Measurements from ENCODE around the gene PYCARD.
"Not testable (repeated sequence)": the region's sequence is repeated elsewhere in the genome, so short reads cannot be mapped to it uniquely, and the experiment has no call there.

The PYCARD gene

DNA sequence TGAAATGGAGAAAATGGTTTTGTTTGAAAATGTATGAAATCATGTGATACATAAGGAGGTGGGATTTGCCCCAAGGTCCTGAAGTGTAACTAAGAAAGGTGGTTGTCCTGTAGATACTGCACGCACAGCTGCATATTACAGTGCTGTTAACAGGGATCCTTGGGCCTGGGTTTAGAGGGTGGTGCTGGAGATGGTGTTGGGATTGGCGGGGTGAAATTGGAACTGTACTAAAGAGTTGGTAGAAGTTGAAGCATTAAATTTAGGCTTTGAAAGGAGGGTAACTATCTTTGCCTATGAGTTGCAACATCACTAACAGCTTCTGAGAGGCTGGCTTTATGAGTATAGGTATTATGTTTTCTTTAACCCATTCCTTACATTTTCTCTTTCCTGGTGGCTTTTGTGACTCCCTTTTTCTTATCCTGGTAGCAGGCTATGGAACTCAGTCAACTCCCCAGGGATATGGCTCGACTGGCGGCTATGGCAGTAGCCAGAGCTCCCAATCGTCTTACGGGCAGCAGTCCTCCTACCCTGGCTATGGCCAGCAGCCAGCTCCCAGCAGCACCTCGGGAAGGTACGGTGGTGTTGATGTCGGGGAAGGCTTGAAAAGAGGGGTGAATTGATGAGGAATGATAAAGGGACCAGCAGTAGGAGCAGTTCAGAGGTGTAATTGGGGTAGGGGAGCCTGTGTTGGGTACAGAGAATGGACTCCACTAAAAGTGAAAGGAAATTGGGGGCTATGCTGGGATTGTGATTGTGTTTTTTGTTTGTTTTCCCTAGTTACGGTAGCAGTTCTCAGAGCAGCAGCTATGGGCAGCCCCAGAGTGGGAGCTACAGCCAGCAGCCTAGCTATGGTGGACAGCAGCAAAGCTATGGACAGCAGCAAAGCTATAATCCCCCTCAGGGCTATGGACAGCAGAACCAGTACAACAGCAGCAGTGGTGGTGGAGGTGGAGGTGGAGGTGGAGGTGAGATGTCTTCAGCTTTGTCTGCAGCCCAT is 18.8 kb downstream of the PYCARD start:
- H3K4me1 ChIP-seq (ENCODE audit: insufficient read depth, insufficient read length) = peaks cover 10% of the 10 kb centered on the region
- peak overlapping the region; percentile 19 for H3K4me3 ChIP-seq (ENCODE audit: insufficient read length, low read depth)
- no peaks in the 10 kb centered on the region for H3K9me3 ChIP-seq (ENCODE audit: insufficient read depth, low read length)
- H3K9ac ChIP-seq (ENCODE audit: insufficient read length, low read depth) = peak overlapping the region; percentile 29
- no peaks in the 10 kb centered on the region for H3K27me3 ChIP-seq (ENCODE audit: insufficient read depth, insufficient read length)
- H3K36me3 ChIP-seq (ENCODE audit: insufficient read depth, insufficient read length, low read length) = peaks cover 81% of the 10 kb centered on the region
- TF ChIP-seq SUZ12 (IDR thresholded peaks at IDR 0.05; ENCODE audit: extremely low read depth, insufficient read depth, insufficient read length) = no peak
- TF ChIP-seq YY1 (IDR thresholded peaks at IDR 0.05; ENCODE audit: insufficient read depth, insufficient read length) = no peak
- TF ChIP-seq ZNF274 (IDR thresholded peaks at IDR 0.05; ENCODE audit: low read depth, low read length) = no peak
- no peak for DNase-seq (ENCODE audit: low read depth, low spot score)

DNA sequence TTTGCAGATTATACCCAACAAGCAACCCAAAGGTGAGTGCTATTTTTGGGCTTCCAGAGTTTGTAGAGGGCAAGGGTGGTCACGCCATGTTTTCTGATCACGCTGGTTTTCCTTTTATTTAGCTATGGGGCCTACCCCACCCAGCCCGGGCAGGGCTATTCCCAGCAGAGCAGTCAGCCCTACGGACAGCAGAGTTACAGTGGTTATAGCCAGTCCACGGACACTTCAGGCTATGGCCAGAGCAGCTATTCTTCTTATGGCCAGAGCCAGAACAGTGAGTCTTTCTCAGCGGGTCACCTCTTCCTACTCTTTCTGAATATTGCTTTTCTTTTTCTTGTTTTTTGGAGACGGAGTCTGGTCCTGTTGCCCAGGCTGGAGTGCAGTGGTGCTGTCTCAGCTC is 20.2 kb downstream of the PYCARD start:
- H3K27me3 ChIP-seq (ENCODE audit: insufficient read depth, insufficient read length) = no peaks in the 10 kb centered on the region
- peaks cover 11% of the 10 kb centered on the region for H3K4me1 ChIP-seq (ENCODE audit: insufficient read depth, insufficient read length)
- H3K4me3 ChIP-seq (ENCODE audit: insufficient read length, low read depth) = peak overlapping the region; percentile 97
- no peaks in the 10 kb centered on the region for H3K9me3 ChIP-seq (ENCODE audit: insufficient read depth, low read length)
- H3K9ac ChIP-seq (ENCODE audit: insufficient read length, low read depth) = peak overlapping the region; percentile 77
- H3K36me3 ChIP-seq (ENCODE audit: insufficient read depth, insufficient read length, low read length) = peaks cover 68% of the 10 kb centered on the region
- TF ChIP-seq YY1 (IDR thresholded peaks at IDR 0.05; ENCODE audit: insufficient read depth, insufficient read length) (no peak), ZNF274 (IDR thresholded peaks at IDR 0.05; ENCODE audit: low read depth, low read length) (no peak), SUZ12 (IDR thresholded peaks at IDR 0.05; ENCODE audit: extremely low read depth, insufficient read depth, insufficient read length) (no peak)
- DNase-seq (ENCODE audit: low read depth, low spot score) = no peak

DNA sequence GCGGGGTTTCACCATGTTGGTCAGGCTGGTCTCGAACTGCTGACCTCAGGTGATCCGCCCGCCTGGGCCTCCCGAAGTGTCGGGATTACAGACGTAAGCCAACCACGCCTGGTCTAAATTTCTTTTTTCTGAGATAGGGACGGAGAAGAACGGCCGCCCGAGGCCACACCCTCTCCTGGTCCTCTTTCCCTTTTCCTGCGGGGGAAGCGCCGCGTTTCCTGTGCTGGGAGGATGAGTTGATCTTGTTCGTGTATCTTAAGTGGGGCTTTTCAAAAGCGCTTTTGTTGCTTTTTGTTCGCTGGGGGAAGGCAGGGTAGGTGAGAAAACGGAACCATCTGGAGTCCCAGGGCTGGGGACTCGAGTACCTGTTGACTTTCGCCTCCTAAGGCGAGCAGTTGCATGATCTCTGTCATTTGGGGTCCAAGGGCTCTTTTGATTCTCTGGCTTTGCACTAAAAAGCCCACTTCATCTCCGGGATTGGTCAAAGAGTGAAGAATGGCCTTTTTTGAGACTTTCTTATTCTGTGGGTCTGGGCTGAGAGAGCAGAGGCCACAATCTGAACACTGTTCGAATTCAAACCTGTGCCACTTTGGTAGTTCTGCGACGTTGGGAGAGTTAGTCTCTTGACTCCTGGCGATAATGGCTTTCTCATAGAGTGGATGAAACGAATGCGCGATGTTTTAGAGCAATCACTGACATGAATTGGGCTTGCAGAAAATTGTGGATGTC is 21.3 kb downstream of the PYCARD start:
- Histone ChIP-seq H3K27me3 (ENCODE audit: insufficient read depth, insufficient read length) (no peaks in the 10 kb centered on the region), H3K4me1 (ENCODE audit: insufficient read depth, insufficient read length) (peaks cover 11% of the 10 kb centered on the region), H3K9ac (ENCODE audit: insufficient read length, low read depth) (peak overlapping the region; percentile 99), H3K36me3 (ENCODE audit: insufficient read depth, insufficient read length, low read length) (peaks cover 57% of the 10 kb centered on the region), H3K4me3 (ENCODE audit: insufficient read length, low read depth) (peak overlapping the region; percentile 97), H3K9me3 (ENCODE audit: insufficient read depth, low read length) (no peaks in the 10 kb centered on the region)
- no peak for TF ChIP-seq ZNF274 (IDR thresholded peaks at IDR 0.05; ENCODE audit: low read depth, low read length)
- TF ChIP-seq SUZ12 (IDR thresholded peaks at IDR 0.05; ENCODE audit: extremely low read depth, insufficient read depth, insufficient read length) = no peak
- TF ChIP-seq YY1 (IDR thresholded peaks at IDR 0.05; ENCODE audit: insufficient read depth, insufficient read length) = no peak
- DNase-seq (ENCODE audit: low read depth, low spot score) = no peak

DNA sequence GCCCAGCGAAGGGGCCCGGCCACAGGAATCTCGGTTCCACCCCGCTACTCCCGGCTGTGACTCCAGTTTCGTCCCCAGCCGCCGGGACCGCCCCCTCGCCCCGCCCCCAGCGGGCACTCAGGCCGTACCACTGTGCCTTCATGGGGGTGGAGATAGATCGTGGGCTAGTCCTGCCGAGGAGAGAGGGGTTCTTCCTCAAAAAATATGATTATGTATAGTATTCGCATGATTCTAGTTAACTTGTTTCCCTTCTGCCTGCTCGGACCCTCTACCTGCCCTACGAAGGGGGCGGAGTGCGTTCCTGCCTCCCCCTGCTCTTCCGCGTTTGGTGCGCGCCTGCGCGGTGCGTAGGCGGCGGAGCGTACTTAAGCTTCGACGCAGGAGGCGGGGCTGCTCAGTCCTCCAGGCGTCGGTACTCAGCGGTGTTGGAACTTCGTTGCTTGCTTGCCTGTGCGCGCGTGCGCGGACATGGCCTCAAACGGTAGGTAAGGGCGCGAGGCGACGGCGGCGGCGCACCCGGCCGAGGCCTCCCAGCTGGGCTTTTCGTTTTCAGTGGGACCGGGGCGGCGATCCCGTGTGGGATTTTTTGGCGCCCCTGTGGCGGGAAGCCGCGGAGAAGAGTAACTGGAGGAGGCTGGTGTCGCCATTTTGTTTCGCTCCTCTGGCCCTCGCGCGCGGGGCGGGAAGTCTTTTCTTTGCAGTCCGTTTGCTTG is 22.7 kb downstream of the PYCARD start, which contains the start of gene FUS:
Gene FUS, plus strand, starts transcription at position 393 of the 713 bp plus-strand sequence. Its CDS starts 76 bp downstream, at position 469.
- Histone ChIP-seq H3K9ac (ENCODE audit: insufficient read length, low read depth) (peak within 1 kb of the TSS; percentile 99), H3K27me3 (ENCODE audit: insufficient read depth, insufficient read length) (no peaks in the 10 kb centered on the region), H3K4me1 (ENCODE audit: insufficient read depth, insufficient read length) (peaks cover 11% of the 10 kb centered on the region), H3K36me3 (ENCODE audit: insufficient read depth, insufficient read length, low read length) (peaks cover 43% of the 10 kb centered on the region), H3K4me3 (ENCODE audit: insufficient read length, low read depth) (peak within 1 kb of the TSS; percentile 97), H3K9me3 (ENCODE audit: insufficient read depth, low read length) (no peaks in the 10 kb centered on the region)
- TF ChIP-seq YY1 (IDR thresholded peaks at IDR 0.05; ENCODE audit: insufficient read depth, insufficient read length) (peak; percentile 64), ZNF274 (IDR thresholded peaks at IDR 0.05; ENCODE audit: low read depth, low read length) (no peak)
- DNase-seq (ENCODE audit: low read depth, low spot score) = peak; percentile 83

DNA sequence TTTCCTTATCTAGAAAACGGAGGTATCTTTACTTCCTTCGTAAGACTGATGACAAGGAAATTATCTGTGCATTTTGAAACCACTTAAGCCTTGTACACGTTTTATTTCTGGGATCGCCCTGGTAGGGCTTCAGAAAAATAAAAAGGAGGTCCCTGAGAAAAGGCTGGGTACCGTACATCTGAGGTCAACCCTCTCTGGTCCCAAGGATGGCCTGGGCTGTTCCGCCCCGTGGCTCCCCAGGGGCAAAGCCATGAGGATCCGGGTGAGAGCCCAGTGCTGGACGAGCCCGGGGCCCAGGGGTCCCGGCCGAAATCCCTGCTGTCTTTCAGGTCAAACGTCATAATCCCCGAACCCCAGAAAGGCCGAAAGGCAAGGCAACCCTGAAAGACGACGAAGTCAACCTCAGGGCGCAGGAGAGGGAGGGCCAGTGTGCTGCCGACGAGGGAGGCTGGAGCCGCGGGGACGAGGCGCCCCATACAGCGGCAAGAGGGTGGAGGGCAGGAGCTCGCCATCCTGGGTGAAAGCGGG is 23.3 kb downstream of the PYCARD start:
- Histone ChIP-seq H3K4me3 (ENCODE audit: insufficient read length, low read depth) (peak overlapping the region; percentile 97), H3K36me3 (ENCODE audit: insufficient read depth, insufficient read length, low read length) (peaks cover 39% of the 10 kb centered on the region), H3K4me1 (ENCODE audit: insufficient read depth, insufficient read length) (peaks cover 14% of the 10 kb centered on the region), H3K9ac (ENCODE audit: insufficient read length, low read depth) (peak overlapping the region; percentile 99), H3K9me3 (ENCODE audit: insufficient read depth, low read length) (no peaks in the 10 kb centered on the region), H3K27me3 (ENCODE audit: insufficient read depth, insufficient read length) (no peaks in the 10 kb centered on the region)
- no peak for DNase-seq (ENCODE audit: low read depth, low spot score)
- TF ChIP-seq SUZ12 (IDR thresholded peaks at IDR 0.05; ENCODE audit: extremely low read depth, insufficient read depth, insufficient read length) = no peak
- no peak for TF ChIP-seq YY1 (IDR thresholded peaks at IDR 0.05; ENCODE audit: insufficient read depth, insufficient read length)
- TF ChIP-seq ZNF274 (IDR thresholded peaks at IDR 0.05; ENCODE audit: low read depth, low read length) = no peak

DNA sequence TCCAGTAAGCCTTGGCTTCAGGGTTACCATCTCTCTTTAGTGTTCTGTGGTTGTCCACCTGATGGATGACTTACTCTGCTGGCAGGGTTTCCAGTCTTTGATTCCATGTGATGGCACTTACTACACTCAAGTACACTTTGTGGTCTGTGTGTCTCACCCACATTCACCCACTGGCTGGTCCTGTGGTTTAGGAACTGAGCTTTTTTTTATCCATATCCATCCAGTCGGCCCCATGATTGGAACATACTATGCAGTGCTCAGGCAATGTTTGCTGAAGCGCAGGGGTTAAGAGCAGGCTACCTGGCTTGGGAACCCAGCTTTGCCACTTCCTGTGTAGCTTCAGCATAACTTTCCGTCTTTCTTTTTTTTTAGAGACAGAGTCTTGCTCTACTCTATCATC is 25.4 kb downstream of the PYCARD start:
- no peak for DNase-seq (ENCODE audit: low read depth, low spot score)
- Histone ChIP-seq H3K27me3 (ENCODE audit: insufficient read depth, insufficient read length) (no peaks in the 10 kb centered on the region), H3K9me3 (ENCODE audit: insufficient read depth, low read length) (no peaks in the 10 kb centered on the region), H3K36me3 (ENCODE audit: insufficient read depth, insufficient read length, low read length) (peaks cover 17% of the 10 kb centered on the region), H3K9ac (ENCODE audit: insufficient read length, low read depth) (no peak overlapping the region), H3K4me3 (ENCODE audit: insufficient read length, low read depth) (no peak overlapping the region), H3K4me1 (ENCODE audit: insufficient read depth, insufficient read length) (peaks cover 4% of the 10 kb centered on the region)
- TF ChIP-seq YY1 (IDR thresholded peaks at IDR 0.05; ENCODE audit: insufficient read depth, insufficient read length) (no peak), SUZ12 (IDR thresholded peaks at IDR 0.05; ENCODE audit: extremely low read depth, insufficient read depth, insufficient read length) (no peak), ZNF274 (IDR thresholded peaks at IDR 0.05; ENCODE audit: low read depth, low read length) (no peak)

DNA sequence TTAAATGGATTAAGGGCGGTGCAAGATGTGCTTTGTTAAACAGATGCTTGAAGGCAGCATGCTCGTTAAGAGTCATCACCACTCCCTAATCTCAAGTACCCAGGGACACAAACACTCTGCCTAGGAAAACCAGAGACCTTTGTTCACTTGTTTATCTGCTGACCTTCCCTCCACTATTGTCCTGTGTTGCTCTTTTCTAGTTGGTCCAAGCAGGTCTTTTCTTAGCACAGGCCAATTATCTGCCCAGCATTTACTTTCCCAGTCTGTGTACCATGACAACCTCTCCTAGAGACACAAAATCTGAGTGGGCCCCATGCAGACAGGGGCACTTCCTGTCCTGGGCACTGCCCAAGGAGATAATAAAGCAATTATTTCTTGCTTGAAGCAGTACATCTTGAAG is 32.5 kb downstream of the PYCARD start:
- H3K9ac ChIP-seq (ENCODE audit: insufficient read length, low read depth); H3K4me3 ChIP-seq (ENCODE audit: insufficient read length, low read depth); H3K4me1 ChIP-seq (ENCODE audit: insufficient read depth, insufficient read length); H3K27me3 ChIP-seq (ENCODE audit: insufficient read depth, insufficient read length); DNase-seq (ENCODE audit: low read depth, low spot score); H3K9me3 ChIP-seq (ENCODE audit: insufficient read depth, low read length); H3K36me3 ChIP-seq (ENCODE audit: insufficient read depth, insufficient read length, low read length): not testable (repeated sequence)

Measured in NT2/D1 (cell line).